ENCODE results near the gene MCC.

- TF ChIP-seq CTCF (conservative IDR thresholded peaks at IDR 0.05 in 1 of 2, IDR thresholded peaks at IDR 0.05 in 1 of 2; ENCODE audit: low read depth in 1 of 2, low read length in 2 of 2) (no peak), EZH2 (IDR thresholded peaks at IDR 0.05; ENCODE audit: low read length, missing control alignments) (no peak)
Measured at GRCh38 chr5:113163328-113163727, 324.9 kb downstream of the MCC start.
